Stimulated activated naive B cell treated with anti-CD40 and anti-IgM and Interleukin-4, amounts not matched to agents 10 μg/mL and 1 μg/mL and 100 μg/mL, for 72 hours (primary cell): ENCODE results near the gene LRRC8C.
"Not testable (repeated sequence)": the region's sequence is repeated elsewhere in the genome, so short reads cannot be mapped to it uniquely, and the experiment has no call there.

ENCODE experiments used
- ATAC-seq, 2 donors: fragments of 150-1000 bp; cut with Tn5 transposase; replicated peaks; 2 replicates each; pipeline ENCODE4 v1.10.0; 2021; ENCODE audit warnings: moderate library complexity in 1 of 2
- DNase-seq: peaks from one replicate; pipeline ENCODE4 v3.0.0; 2021
- H3K27ac Mint-ChIP-seq: one replicate; pipeline ENCODE4 v1.8.0; 2022; ENCODE audit warnings: mild to moderate bottlenecking, mixed read lengths
- H3K27me3 Mint-ChIP-seq, 2 donors: one replicate each; pipeline ENCODE4 v1.8.0; 2022; ENCODE audit warnings: mixed read lengths in 2 of 2
- H3K36me3 Mint-ChIP-seq, 2 donors: one replicate each; pipeline ENCODE4 v1.8.0; 2022; ENCODE audit warnings: mixed read lengths in 2 of 2, mild to moderate bottlenecking in 1 of 2
- H3K4me1 Mint-ChIP-seq, 2 donors: one replicate each; pipeline ENCODE4 v1.8.0; 2022; ENCODE audit warnings: mixed read lengths in 2 of 2, mild to moderate bottlenecking in 1 of 2
- H3K4me3 Mint-ChIP-seq, 2 donors: one replicate each; pipeline ENCODE4 v1.8.0; 2022; ENCODE audit warnings: mild to moderate bottlenecking in 2 of 2, mixed read lengths in 2 of 2, moderate library complexity in 1 of 2
- H3K9me3 Mint-ChIP-seq, 2 donors: one replicate each; pipeline ENCODE4 v1.8.0; 2022; ENCODE audit warnings: mixed read lengths in 2 of 2, mild to moderate bottlenecking in 1 of 2

LRRC8C gene

GRCh38 chr1:89702520-89703045 lies 69.7 kb downstream of the LRRC8C start:
- Mint-ChIP-seq H3K4me3 (no peak overlapping the region), H3K9me3 (no peaks in the 10 kb centered on the region), H3K4me1 (peaks cover 34 to 83% of the 10 kb centered on the region in 2 donors), H3K27me3 (no peaks in the 10 kb centered on the region), H3K36me3 (peaks cover 26 to 43% of the 10 kb centered on the region in 2 donors), H3K27ac (no peak overlapping the region)
- no peak for ATAC-seq
- DNase-seq, result no peak

GRCh38 chr1:89703469-89703868 lies 70.5 kb downstream of the LRRC8C start:
- Mint-ChIP-seq H3K4me1 (peaks cover 37 to 84% of the 10 kb centered on the region in 2 donors), H3K27ac (no peak overlapping the region)

GRCh38 chr1:89704014-89704413 lies 71.1 kb downstream of the LRRC8C start:
- H3K4me1 Mint-ChIP-seq, result peaks cover 37 to 84% of the 10 kb centered on the region in 2 donors
- DNase-seq (no peak), ATAC-seq (no peak)
- peaks cover 36 to 50% of the 10 kb centered on the region in 2 donors for H3K36me3 Mint-ChIP-seq
- H3K4me3 Mint-ChIP-seq, result no peak overlapping the region
- H3K27ac Mint-ChIP-seq, result no peak overlapping the region
- no peaks in the 10 kb centered on the region for H3K27me3 Mint-ChIP-seq
- peaks cover 0 to 2% of the 10 kb centered on the region in 2 donors for H3K9me3 Mint-ChIP-seq

More at GRCh38 chr1:89703469-89703868, 70.5 kb downstream of the LRRC8C start:
- Mint-ChIP-seq H3K9me3 (peaks cover 0 to 2% of the 10 kb centered on the region in 2 donors), H3K27me3 (no peaks in the 10 kb centered on the region), H3K36me3 (peaks cover 35 to 50% of the 10 kb centered on the region in 2 donors), H3K4me3 (no peak overlapping the region)
- DNase-seq (no peak), ATAC-seq (no peak)

- Mint-ChIP-seq H3K36me3 (peaks cover 40 to 52% of the 10 kb centered on the region in 2 donors), H3K4me1 (peaks cover 34 to 75% of the 10 kb centered on the region in 2 donors)
- DNase-seq, H3K9me3 Mint-ChIP-seq, H3K27ac Mint-ChIP-seq, ATAC-seq, H3K27me3 Mint-ChIP-seq, H3K4me3 Mint-ChIP-seq: not testable (repeated sequence)
These were observed 72.0 kb downstream of the LRRC8C start for GRCh38 chr1:89704885-89705284.

- Mint-ChIP-seq H3K27me3 (no peaks in the 10 kb centered on the region), H3K36me3 (peaks cover 31 to 50% of the 10 kb centered on the region in 2 donors), H3K4me3 (peak overlapping the region; percentile 36 to 60), H3K9me3 (peaks cover 0 to 2% of the 10 kb centered on the region in 2 donors), H3K4me1 (peaks cover 29 to 67% of the 10 kb centered on the region in 2 donors), H3K27ac (peak overlapping the region; percentile 47)
- DNase-seq (no peak), ATAC-seq (peak; percentile 71 to 75)
These were observed 73.2 kb downstream of the LRRC8C start for GRCh38 chr1:89705901-89706699.

GRCh38 chr1:89706700-89707012 lies 73.7 kb downstream of the LRRC8C start:
- peaks cover 31 to 51% of the 10 kb centered on the region in 2 donors for H3K36me3 Mint-ChIP-seq
- DNase-seq, result no peak
- no peaks in the 10 kb centered on the region for H3K27me3 Mint-ChIP-seq
- H3K4me1 Mint-ChIP-seq, result peaks cover 29 to 62% of the 10 kb centered on the region in 2 donors
- peak overlapping the region; percentile 36 to 60 for H3K4me3 Mint-ChIP-seq
- H3K27ac Mint-ChIP-seq, result peak overlapping the region; percentile 47
- peak; percentile 59 to 61 for ATAC-seq
- peaks cover 0 to 2% of the 10 kb centered on the region in 2 donors for H3K9me3 Mint-ChIP-seq

- peaks cover 0 to 2% of the 10 kb centered on the region in 2 donors for H3K9me3 Mint-ChIP-seq
- peaks cover 42 to 62% of the 10 kb centered on the region in 2 donors for H3K36me3 Mint-ChIP-seq
- peaks cover 22 to 44% of the 10 kb centered on the region in 2 donors for H3K4me1 Mint-ChIP-seq
- ATAC-seq, result no peak
- no peaks in the 10 kb centered on the region for H3K27me3 Mint-ChIP-seq
- no peak overlapping the region for H3K4me3 Mint-ChIP-seq
- peak overlapping the region; percentile 56 for H3K27ac Mint-ChIP-seq
- no peak for DNase-seq
These were observed 75.9 kb downstream of the LRRC8C start for GRCh38 chr1:89708751-89709375.

GRCh38 chr1:89710498-89711139 lies 77.7 kb downstream of the LRRC8C start:
- Mint-ChIP-seq H3K27me3 (no peaks in the 10 kb centered on the region), H3K4me1 (peaks cover 22 to 39% of the 10 kb centered on the region in 2 donors), H3K4me3 (no peak overlapping the region), H3K27ac (no peak overlapping the region), H3K36me3 (peaks cover 47 to 70% of the 10 kb centered on the region in 2 donors), H3K9me3 (peaks cover 0 to 2% of the 10 kb centered on the region in 2 donors)
- ATAC-seq (no peak), DNase-seq (no peak)

- ATAC-seq, result no peak
- no peak overlapping the region for H3K27ac Mint-ChIP-seq
- peaks cover 49 to 70% of the 10 kb centered on the region in 2 donors for H3K36me3 Mint-ChIP-seq
- no peak for DNase-seq
- peaks cover 0 to 2% of the 10 kb centered on the region in 2 donors for H3K9me3 Mint-ChIP-seq
- H3K27me3 Mint-ChIP-seq, result no peaks in the 10 kb centered on the region
- no peak overlapping the region for H3K4me3 Mint-ChIP-seq
- peaks cover 22 to 32% of the 10 kb centered on the region in 2 donors for H3K4me1 Mint-ChIP-seq
These were observed 78.3 kb downstream of the LRRC8C start for GRCh38 chr1:89711140-89711778.

GRCh38 chr1:89712420-89712819 lies 79.5 kb downstream of the LRRC8C start:
- ATAC-seq (no peak), DNase-seq (no peak)
- Mint-ChIP-seq H3K4me3 (no peak overlapping the region), H3K27ac (peak overlapping the region; percentile 56), H3K36me3 (peaks cover 54 to 75% of the 10 kb centered on the region in 2 donors), H3K9me3 (peaks cover 0 to 2% of the 10 kb centered on the region in 2 donors), H3K4me1 (peaks cover 13 to 21% of the 10 kb centered on the region in 2 donors), H3K27me3 (no peaks in the 10 kb centered on the region)

GRCh38 chr1:89715677-89716076 lies 82.8 kb downstream of the LRRC8C start:
- Mint-ChIP-seq H3K4me3 (no peak overlapping the region), H3K27me3 (no peaks in the 10 kb centered on the region), H3K4me1 (peaks cover 11 to 27% of the 10 kb centered on the region in 2 donors), H3K27ac (no peak overlapping the region), H3K36me3 (peaks cover 32 to 49% of the 10 kb centered on the region in 2 donors), H3K9me3 (no peaks in the 10 kb centered on the region)
- no peak for DNase-seq
- ATAC-seq, result no peak

- no peak for DNase-seq
- peak overlapping the region; percentile 97 for H3K27ac Mint-ChIP-seq
- H3K4me3 Mint-ChIP-seq, result peak overlapping the region; percentile 72 to 74
- peaks cover 11 to 21% of the 10 kb centered on the region in 2 donors for H3K36me3 Mint-ChIP-seq
- peaks cover 26 to 46% of the 10 kb centered on the region in 2 donors for H3K4me1 Mint-ChIP-seq
- H3K27me3 Mint-ChIP-seq, result no peaks in the 10 kb centered on the region
- H3K9me3 Mint-ChIP-seq, result peaks cover 0 to 3% of the 10 kb centered on the region in 2 donors
- peak; percentile 94 to 95 for ATAC-seq
These were observed 86.8 kb downstream of the LRRC8C start for GRCh38 chr1:89719502-89720306.

GRCh38 chr1:89720839-89721238 lies 87.9 kb downstream of the LRRC8C start:
- Mint-ChIP-seq H3K4me1 (peaks cover 37 to 57% of the 10 kb centered on the region in 2 donors), H3K27me3 (no peaks in the 10 kb centered on the region), H3K36me3 (peaks cover 9 to 20% of the 10 kb centered on the region in 2 donors), H3K4me3 (no peak overlapping the region), H3K27ac (peak overlapping the region; percentile 20), H3K9me3 (peaks cover 5% of the 10 kb centered on the region in 2 donors)
- DNase-seq (no peak), ATAC-seq (no peak)
